IPS-15b (cell line): Measurements from ENCODE around the gene KRTAP10-6.
"Not testable (repeated sequence)": the region's sequence is repeated elsewhere in the genome, so short reads cannot be mapped to it uniquely, and the experiment has no call there.

Experiments used
- H3K27me3 ChIP-seq: one replicate; pipeline ENCODE4 v1.6.1; 2013; ENCODE audit warnings: low read length; ENCODE audit not compliant: control insufficient read depth, insufficient read depth
- H3K36me3 ChIP-seq: one replicate; pipeline ENCODE4 v1.6.1; 2013; ENCODE audit warnings: low read length; ENCODE audit not compliant: control insufficient read depth, insufficient read depth
- H3K4me1 ChIP-seq: one replicate; pipeline ENCODE4 v1.6.1; 2013; ENCODE audit warnings: mild to moderate bottlenecking, low read length; ENCODE audit not compliant: control insufficient read depth, insufficient read depth
- H3K4me3 ChIP-seq: one replicate; pipeline ENCODE4 v1.5.1; 2013; ENCODE audit warnings: low read depth, low read length
- H3K9ac ChIP-seq: one replicate; pipeline ENCODE4 v1.6.1; 2013; ENCODE audit warnings: low read depth, mild to moderate bottlenecking, low read length
- H3K9me3 ChIP-seq: one replicate; pipeline ENCODE4 v1.6.1; 2013; ENCODE audit warnings: mild to moderate bottlenecking, low read length; ENCODE audit not compliant: control insufficient read depth, insufficient read depth

KRTAP10-6 gene

DNA sequence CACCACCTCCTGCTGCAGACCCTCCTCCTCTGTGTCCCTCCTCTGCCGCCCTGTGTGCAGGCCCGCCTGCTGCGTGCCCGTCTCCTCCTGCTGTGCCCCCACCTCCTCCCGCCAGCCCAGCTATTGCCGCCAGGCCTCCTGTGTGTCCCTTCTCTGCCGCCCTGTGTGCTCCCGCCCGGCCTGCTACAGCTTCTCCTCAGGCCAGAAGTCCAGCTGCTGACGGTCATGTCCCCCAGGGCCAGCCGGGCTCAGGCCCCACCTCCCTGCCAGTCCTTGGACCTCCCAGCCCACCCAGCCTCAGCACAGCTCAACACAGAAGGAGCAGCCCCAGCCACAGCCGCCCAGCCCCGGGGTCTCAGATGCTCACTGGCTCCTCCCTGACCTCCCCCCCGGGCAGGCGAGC, 35.5 kb upstream of the KRTAP10-6 start:
- H3K4me3 ChIP-seq, H3K9me3 ChIP-seq, H3K9ac ChIP-seq, H3K27me3 ChIP-seq, H3K4me1 ChIP-seq, H3K36me3 ChIP-seq: not testable (repeated sequence)

DNA sequence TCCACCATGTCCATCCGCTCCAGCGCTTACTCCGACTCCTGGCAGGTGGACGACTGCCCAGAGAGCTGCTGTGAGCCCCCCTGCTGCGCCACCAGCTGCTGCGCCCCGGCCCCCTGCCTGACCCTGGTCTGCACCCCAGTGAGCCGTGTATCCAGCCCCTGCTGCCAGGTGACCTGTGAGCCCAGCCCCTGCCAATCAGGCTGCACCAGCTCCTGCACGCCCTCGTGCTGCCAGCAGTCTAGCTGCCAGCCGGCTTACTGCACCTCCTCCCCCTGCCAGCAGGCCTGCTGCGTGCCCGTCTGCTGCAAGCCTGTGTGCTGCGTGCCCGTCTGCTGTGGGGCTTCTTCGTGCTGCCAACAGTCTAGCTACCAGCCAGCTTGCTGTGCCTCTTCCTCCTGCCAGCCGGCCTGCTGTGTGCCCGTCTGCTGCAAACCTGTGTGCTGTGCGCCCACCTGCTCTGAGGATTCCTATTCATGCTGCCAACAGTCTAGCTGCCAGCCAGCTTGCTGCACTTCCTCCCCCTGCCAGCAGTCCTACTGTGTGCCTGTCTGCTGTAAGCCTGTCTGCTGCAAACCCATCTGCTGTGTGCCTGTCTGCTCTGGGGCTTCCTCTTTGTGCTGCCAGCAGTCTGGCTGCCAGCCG, 35.0 kb upstream of the KRTAP10-6 start:
- H3K4me3 ChIP-seq, H3K27me3 ChIP-seq, H3K9ac ChIP-seq, H3K9me3 ChIP-seq, H3K36me3 ChIP-seq, H3K4me1 ChIP-seq: not testable (repeated sequence)

DNA sequence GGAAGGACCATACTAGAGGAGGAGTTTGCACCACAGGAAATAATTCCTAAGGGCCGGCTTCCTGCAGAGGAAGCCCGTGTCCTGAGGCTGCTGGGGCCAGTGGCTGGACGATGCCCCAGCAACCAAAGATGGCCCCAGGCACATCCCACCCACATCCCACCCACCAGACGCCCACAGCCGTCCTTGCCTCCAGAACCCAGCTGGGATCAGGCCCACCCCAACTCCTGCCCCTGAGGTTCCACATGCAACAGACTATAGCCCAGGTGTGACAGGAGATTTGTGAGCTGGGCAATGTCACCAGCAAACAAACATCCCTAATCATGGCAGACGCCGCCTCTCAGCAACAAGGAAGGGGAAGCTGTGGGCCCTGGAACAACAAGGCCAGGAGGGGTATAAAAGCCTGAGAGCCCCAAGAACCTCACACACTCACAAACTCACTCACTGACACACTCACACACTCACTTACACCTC, 34.4 kb upstream of the KRTAP10-6 start, which contains the start of gene KRTAP10-9:
KRTAP10-9 (plus strand) TSS at position 421 of the 471 bp plus-strand sequence. CDS start 79 bp downstream, outside the sequence.
- no peak within 1 kb of the TSS for H3K9ac ChIP-seq
- no peaks in the 10 kb centered on the region for H3K4me1 ChIP-seq
- peaks cover 8% of the 10 kb centered on the region for H3K9me3 ChIP-seq
- no peaks in the 10 kb centered on the region for H3K27me3 ChIP-seq
- H3K36me3 ChIP-seq = no peaks in the 10 kb centered on the region
- no peak within 1 kb of the TSS for H3K4me3 ChIP-seq

DNA sequence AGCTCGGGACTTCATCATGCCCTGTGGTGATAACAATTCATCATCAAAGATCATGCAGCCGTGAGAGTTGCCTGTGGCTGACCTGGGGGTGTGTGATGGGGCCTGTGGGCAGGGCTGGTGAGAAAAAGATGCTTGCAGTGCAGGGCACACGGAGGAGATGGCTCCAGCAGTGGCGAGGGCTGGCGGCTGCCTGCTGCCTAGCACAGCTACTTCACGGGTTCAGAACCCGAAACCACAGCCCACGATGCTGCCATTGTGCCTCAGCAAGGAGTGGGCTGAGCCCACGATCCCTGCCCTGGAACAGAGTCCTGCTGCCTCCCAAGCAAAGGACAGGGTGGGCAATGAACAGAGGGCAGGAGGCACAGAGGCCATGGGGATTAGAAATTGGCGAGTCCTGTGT, 34.0 kb upstream of the KRTAP10-6 start:
- no peaks in the 10 kb centered on the region for H3K36me3 ChIP-seq
- peaks cover 8% of the 10 kb centered on the region for H3K9me3 ChIP-seq
- no peaks in the 10 kb centered on the region for H3K27me3 ChIP-seq
- no peaks in the 10 kb centered on the region for H3K4me1 ChIP-seq
- no peak overlapping the region for H3K9ac ChIP-seq
- no peak overlapping the region for H3K4me3 ChIP-seq

DNA sequence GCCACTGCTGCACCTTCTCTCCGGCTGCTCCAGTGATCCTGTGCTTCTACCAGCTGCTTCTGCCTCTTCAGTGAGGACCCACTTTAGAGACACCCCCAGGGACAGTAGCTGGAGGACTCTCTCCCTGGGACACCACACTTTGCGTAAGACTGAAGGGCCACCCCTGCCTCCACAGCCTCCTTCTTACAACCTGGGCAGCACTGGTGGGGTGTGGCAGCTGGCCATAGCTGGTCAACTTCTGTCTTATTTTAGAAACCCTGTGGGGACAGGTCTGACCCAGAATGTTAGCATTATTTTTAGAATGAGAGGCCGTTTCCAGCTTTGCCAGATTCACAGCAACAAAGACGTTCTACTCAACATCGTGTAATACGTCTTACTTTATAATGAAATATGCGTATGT, 33.5 kb upstream of the KRTAP10-6 start:
- Histone ChIP-seq H3K4me1 (no peaks in the 10 kb centered on the region), H3K27me3 (no peaks in the 10 kb centered on the region), H3K9ac (no peak overlapping the region)

DNA sequence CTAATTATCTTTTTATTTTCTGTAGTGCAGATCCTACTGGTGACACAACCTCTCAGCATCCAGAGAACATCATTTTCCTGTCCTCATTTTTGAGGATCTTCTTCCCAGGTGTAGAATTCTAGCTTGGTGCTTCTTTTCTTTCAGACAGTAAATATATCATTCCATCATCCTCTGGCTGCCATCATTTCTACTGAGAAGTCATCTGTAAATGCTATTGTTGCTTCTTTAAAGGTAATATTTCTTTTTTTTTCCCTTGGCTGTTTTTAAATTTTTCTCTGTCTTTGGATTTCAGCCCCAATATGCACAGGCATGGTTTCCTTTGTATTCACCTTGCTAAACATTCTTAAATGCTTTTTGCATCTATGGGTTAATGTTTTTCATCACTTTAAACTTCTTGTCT, 31.3 kb upstream of the KRTAP10-6 start:
- no peak overlapping the region for H3K9ac ChIP-seq
- H3K36me3 ChIP-seq = no peaks in the 10 kb centered on the region
- no peaks in the 10 kb centered on the region for H3K27me3 ChIP-seq
- H3K4me1 ChIP-seq = no peaks in the 10 kb centered on the region
- H3K4me3 ChIP-seq = no peak overlapping the region
- peaks cover 8% of the 10 kb centered on the region for H3K9me3 ChIP-seq

More for the DNA sequence above, 33.5 kb upstream of the KRTAP10-6 start:
- Histone ChIP-seq H3K36me3 (no peaks in the 10 kb centered on the region), H3K4me3 (no peak overlapping the region), H3K9me3 (peaks cover 8% of the 10 kb centered on the region)

DNA sequence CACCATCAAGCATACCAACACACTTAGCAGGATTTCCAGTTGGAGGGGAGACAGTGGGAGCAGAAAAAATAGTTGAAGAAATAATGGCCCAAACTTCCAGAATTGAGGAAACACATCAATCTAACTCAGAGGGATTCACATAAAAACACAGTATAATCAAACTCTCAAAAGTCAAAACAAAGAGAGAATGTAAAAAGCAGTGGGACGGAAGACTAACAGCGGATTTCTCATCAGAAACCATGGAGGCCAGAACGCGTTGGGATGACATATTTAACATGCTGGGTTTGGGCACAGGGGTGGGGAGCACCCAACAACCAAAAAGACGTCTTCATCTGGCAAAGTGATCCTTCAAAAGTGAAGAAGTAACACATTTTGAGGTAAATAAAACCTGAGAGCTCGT, 27.6 kb upstream of the KRTAP10-6 start:
- H3K4me1 ChIP-seq = no peaks in the 10 kb centered on the region
- H3K4me3 ChIP-seq = no peak overlapping the region
- H3K36me3 ChIP-seq = no peaks in the 10 kb centered on the region
- H3K27me3 ChIP-seq = no peaks in the 10 kb centered on the region
- no peak overlapping the region for H3K9ac ChIP-seq
- H3K9me3 ChIP-seq = peaks cover 8% of the 10 kb centered on the region

DNA sequence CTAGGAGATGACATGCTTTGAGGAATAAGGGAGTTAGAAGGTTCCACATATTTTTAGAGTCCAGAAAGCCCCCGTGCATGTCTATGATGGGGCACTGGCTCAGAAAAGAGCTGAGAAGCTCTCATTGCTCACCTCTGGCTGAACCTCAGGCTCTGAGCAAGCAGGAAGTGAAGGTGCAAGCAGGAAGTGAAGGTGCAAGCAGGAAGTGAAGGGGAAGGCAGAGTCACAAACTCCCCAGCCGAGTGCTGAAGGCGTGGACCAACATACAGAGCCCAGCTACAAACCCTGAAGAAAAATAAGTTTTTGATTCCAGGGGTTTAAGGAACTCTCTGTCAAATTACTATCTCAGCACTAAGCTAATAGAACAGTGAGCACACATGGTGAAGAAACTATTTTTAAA, 26.6 kb upstream of the KRTAP10-6 start:
- H3K9ac ChIP-seq = no peak overlapping the region
- H3K4me3 ChIP-seq = no peak overlapping the region
- peaks cover 6% of the 10 kb centered on the region for H3K9me3 ChIP-seq
- H3K27me3 ChIP-seq = no peaks in the 10 kb centered on the region
- no peaks in the 10 kb centered on the region for H3K36me3 ChIP-seq
- no peaks in the 10 kb centered on the region for H3K4me1 ChIP-seq

DNA sequence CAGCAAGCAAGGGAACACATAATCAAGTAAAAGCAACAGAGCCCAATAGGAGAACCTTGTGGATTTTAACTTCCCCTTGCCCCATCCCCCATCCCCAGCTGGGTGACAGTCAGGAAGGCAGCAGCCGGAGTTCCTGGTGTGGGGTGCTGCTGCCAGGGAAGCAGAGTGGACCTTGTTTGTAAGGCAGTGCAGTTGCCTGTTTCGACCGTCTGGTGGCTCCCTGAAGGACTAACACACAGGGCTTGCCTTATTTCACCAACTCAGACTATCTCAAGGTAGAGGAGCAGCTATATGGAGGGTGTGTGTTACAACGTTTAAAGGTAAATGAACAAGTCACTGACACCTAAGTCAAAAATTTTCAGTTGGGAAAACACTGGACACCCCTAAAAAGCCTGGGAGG, 26.2 kb upstream of the KRTAP10-6 start:
- no peaks in the 10 kb centered on the region for H3K4me1 ChIP-seq
- H3K27me3 ChIP-seq = no peaks in the 10 kb centered on the region
- no peak overlapping the region for H3K4me3 ChIP-seq
- H3K36me3 ChIP-seq = no peaks in the 10 kb centered on the region
- no peak overlapping the region for H3K9ac ChIP-seq
- peaks cover 3% of the 10 kb centered on the region for H3K9me3 ChIP-seq

DNA sequence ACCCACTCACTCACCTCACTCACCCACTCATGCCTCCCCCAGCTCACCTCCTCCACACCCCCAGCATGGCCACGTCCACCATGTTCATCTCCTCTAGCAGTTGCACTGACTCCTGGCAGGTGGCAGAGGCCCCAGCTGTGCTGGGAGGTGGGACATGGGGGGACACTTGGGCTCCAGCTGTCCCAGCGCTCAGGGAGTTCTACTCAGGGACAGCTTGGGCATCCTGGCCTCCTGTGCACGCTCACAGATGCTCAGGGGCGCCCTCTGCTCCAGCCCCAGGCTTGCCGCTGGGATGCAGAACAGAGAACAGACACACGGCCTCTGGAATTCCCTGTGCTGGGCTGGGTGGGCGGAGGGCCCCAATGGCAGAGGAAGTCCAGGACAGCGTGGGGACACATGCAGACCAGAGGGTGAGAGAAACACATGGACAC, 24.8 kb upstream of the KRTAP10-6 start:
- H3K4me3 ChIP-seq = no peak overlapping the region
- H3K27me3 ChIP-seq = no peaks in the 10 kb centered on the region
- no peaks in the 10 kb centered on the region for H3K36me3 ChIP-seq
- no peaks in the 10 kb centered on the region for H3K4me1 ChIP-seq
- H3K9ac ChIP-seq = no peak overlapping the region
- no peaks in the 10 kb centered on the region for H3K9me3 ChIP-seq

DNA sequence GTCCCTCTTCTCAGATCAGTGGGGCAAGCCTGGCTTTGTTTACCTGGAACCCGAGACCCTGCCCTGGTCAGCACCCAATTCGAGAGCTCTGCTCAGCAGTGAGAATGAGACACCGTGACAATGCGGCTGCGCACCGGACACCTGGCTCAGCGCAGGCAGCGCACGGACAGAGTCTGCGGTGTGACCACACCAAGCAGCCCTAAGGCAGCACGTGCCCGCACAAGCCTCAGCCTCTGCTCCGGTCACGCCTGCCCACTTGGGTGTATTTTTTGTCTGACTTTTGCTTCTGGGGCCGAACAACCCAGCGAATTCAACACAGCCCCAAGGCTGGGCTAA, 24.3 kb upstream of the KRTAP10-6 start:
- H3K27me3 ChIP-seq = no peaks in the 10 kb centered on the region
- H3K4me1 ChIP-seq = no peaks in the 10 kb centered on the region
- no peak overlapping the region for H3K4me3 ChIP-seq
- H3K9me3 ChIP-seq = no peaks in the 10 kb centered on the region
- no peaks in the 10 kb centered on the region for H3K36me3 ChIP-seq
- H3K9ac ChIP-seq = no peak overlapping the region

DNA sequence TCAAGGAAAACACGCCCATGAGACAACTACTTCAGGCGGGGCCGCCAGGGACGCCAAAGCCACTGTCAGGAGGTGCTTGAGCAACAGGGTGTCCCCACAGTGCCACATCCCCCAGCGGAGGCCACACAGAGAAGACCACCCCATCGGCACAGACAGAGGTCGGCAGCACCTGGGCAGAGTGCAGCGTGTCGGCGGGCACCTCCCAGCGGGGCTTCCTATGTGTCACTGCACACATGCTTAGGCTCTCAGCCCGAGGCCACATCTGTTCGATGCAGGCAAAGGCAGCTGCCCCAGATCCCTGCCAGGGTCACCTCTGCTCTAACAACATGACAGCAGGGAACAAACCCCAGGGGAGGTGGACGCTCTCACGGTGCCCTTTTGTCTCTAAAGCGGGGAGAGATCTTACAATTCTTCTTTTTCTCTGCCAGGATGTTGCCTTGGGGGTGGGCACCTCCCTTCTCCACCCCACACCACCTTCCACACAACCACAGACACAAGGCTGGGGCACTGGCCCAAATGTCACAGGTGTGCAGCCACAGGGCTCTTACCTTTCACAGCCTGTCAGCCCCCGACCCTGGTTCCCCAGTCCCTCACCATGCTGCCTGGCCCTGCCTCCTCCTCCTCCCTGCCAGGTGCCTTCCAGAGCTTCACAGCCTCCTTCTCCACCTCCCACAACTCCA, 23.7 kb upstream of the KRTAP10-6 start:
- Histone ChIP-seq H3K27me3 (no peaks in the 10 kb centered on the region), H3K9ac (no peak overlapping the region)

More for the DNA sequence above, 23.7 kb upstream of the KRTAP10-6 start:
- Histone ChIP-seq H3K9me3 (no peaks in the 10 kb centered on the region), H3K4me1 (no peaks in the 10 kb centered on the region), H3K4me3 (no peak overlapping the region), H3K36me3 (no peaks in the 10 kb centered on the region)
